ENCODE data around the gene AHNAK2. TPM values are rescaled to one million over a fixed set of nuclear protein-coding genes. Genes with fewer than 3 reads are reported as not detected.
A peak's percentile ranks its signal among the peaks of the same experiment; 100 is the strongest.

Gene AHNAK2
- total and polyA plus RNA-seq, 2 of the 13 experiments (the other 11 are each of a cell fraction or from before 2014, with no cell fraction given), result 0.11 to 0.18 TPM

DNA sequence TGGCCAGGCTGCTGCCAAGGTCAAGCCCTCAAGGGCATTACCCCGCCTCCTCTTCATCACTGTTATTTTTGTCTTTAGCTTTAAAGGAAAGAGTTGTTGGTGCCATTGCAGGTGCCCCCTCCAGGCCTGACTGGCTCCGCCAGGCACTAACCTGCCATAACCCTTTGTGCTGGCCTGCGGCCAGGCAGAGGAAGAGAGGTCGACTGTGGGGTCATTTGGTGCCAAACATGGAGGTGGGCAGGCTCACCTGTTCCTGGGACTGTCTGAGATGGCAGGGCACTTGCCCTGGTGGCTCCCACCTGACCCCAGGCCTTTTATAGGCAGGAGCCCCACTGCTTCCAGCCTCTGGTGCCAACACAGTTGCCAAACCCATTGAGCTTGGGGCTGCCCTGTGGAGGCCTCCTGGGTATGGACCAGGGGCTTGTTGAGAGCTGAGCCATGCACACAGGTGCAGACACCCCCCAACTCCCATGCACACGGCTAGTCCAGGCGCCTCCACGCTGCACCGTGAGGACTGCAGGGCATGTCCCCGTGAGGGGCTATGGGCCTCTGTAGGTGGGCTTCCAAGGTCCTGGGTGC lies 82.9 kb downstream of the AHNAK2 start:
- Histone ChIP-seq H3K79me2 (ENCODE audit: insufficient read depth, low read length) (no peaks in the 10 kb centered on the region), H3K4me2 (ENCODE audit: low read depth, low read length) (no peak overlapping the region), H3K9me3 (ENCODE audit: low read length) (no peaks in the 10 kb centered on the region), H3K27me3 (ENCODE audit: control insufficient read depth in 1 of 2, insufficient read depth in 2 of 2, low read length in 2 of 2) (peaks cover 0 to 12% of the 10 kb centered on the region in 2 experiments; a peak in 2 of 5 replicates), H2AFZ (ENCODE audit: low read length) (no peak overlapping the region), H3K27ac (ENCODE audit: extremely low read length, insufficient read depth, low read length) (no peak overlapping the region), H4K20me1 (ENCODE audit: insufficient read depth, low read length) (no peaks in the 10 kb centered on the region), H3K4me1 (ENCODE audit: insufficient read depth, low read length) (peaks cover 9% of the 10 kb centered on the region; the same call in 1 of the 2 replicates), H3K4me3 (replicated peaks in 1 of 3; ENCODE audit: insufficient read depth in 1 of 3, low read depth in 2 of 3, low read length in 3 of 3) (no peak overlapping the region), H3K9ac (ENCODE audit: insufficient read depth, low read depth, low read length) (no peak overlapping the region), H3K36me3 (replicated peaks in 1 of 2; ENCODE audit: control insufficient read depth in 1 of 2, insufficient read depth in 2 of 2, low read length in 2 of 2) (no peaks in the 10 kb centered on the region)
- intact Hi-C loops (cut with micrococcal nuclease; ENCODE audit: unreplicated experiment), result no loop called here
- ChIA-PET CTCF (ENCODE audit: low intra/inter-chr PET ratio, low total read pairs) (interaction anchor here (0.8 kb wide), 1 partner anchor 150 kb away, joined by 3 read pairs; no protein-coding TSS in a partner anchor), POLR2A (interaction anchor here (1.1 to 1.8 kb wide), 2 partner anchors 19 to 69 kb away, joined by 3 to 6 read pairs; no protein-coding TSS in a partner anchor)
- no peak for TF ChIP-seq ZFP41 (CRISPR knock-in tag; IDR thresholded peaks at IDR 0.05; ENCODE audit: borderline replicate concordance)
- peak; percentile 36; the same call in 1 of the 2 replicates for TF ChIP-seq POLR2G (IDR thresholded peaks at IDR 0.05; ENCODE audit: low read depth, low read length)
- no peak; the same call in 1 of the 2 replicates for TF ChIP-seq ZNF687 (CRISPR knock-in tag; IDR thresholded peaks at IDR 0.05)
- no peak for TF ChIP-seq AHDC1 (CRISPR knock-in tag; IDR thresholded peaks at IDR 0.05; ENCODE audit: borderline replicate concordance)
- FAIRE-seq, result no peak
- in situ Hi-C loops (cut with HindIII; ENCODE audit: extremely low pct_ligation_motif_present, low pct_unique_long_range_greater_than_20kb), result no loop called here
- ATAC-seq, result no peak; the same call in 1 of the 3 replicates
- WGBS (ENCODE audit: low lambda C conversion rate), result 86% methylated on average over 4 of the region's 9 CpGs
- TSS peak; percentile 60 for BruUV-seq (replicated peaks)
- DNase-seq (ENCODE audit: low spot score), result no peak
